Mucosa of stomach (tissue), 1 donor: Measurements from ENCODE around the gene UNC79.

Experiments
- H3K27me3 ChIP-seq: one replicate; pipeline ENCODE4 v1.7.0; 2013; ENCODE audit warnings: mild to moderate bottlenecking, low read length; ENCODE audit not compliant: control insufficient read depth, insufficient read depth
- H3K36me3 ChIP-seq: one replicate; pipeline ENCODE4 v1.7.0; 2013; ENCODE audit warnings: low read length; ENCODE audit not compliant: control insufficient read depth, insufficient read depth
- H3K4me1 ChIP-seq: one replicate; pipeline ENCODE4 v1.7.0; 2013; ENCODE audit warnings: mild to moderate bottlenecking, low read length; ENCODE audit not compliant: control insufficient read depth, insufficient read depth
- H3K4me3 ChIP-seq: one replicate; pipeline ENCODE4 v1.7.0; 2013; ENCODE audit warnings: low read length
- H3K9ac ChIP-seq: one replicate; pipeline ENCODE4 v1.7.0; 2013; ENCODE audit warnings: mild to moderate bottlenecking, low read length, moderate library complexity
- H3K9me3 ChIP-seq: one replicate; pipeline ENCODE4 v1.7.0; 2013; ENCODE audit warnings: mild to moderate bottlenecking, low read length, moderate library complexity; ENCODE audit not compliant: control insufficient read depth
- donor health status: Pancreatic carcinoma.

UNC79 gene

DNA sequence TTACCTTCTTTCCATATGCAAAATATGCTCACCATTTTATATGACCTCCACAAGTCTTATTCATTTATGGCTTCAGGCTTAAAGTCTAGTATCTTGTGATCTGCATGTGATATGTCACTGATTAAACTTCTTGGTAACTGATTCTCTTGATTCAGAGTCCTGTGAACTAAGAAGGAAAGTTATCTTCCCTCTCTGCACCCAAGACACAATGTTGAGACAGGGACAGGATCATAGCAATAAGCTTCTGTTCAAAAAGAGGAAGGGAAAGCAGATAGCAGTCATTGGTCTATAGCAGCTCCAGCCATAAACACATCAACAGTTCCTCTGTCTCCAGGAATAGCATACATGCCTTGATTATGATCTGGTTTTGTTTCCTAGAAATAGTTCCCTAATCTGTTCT is 103.1 kb downstream of the UNC79 start:
- H3K36me3 ChIP-seq, result no peaks in the 10 kb centered on the region
- no peak overlapping the region for H3K4me3 ChIP-seq
- no peaks in the 10 kb centered on the region for H3K4me1 ChIP-seq
- H3K9ac ChIP-seq, result no peak overlapping the region
- H3K27me3 ChIP-seq, result no peaks in the 10 kb centered on the region
- H3K9me3 ChIP-seq, result no peaks in the 10 kb centered on the region

DNA sequence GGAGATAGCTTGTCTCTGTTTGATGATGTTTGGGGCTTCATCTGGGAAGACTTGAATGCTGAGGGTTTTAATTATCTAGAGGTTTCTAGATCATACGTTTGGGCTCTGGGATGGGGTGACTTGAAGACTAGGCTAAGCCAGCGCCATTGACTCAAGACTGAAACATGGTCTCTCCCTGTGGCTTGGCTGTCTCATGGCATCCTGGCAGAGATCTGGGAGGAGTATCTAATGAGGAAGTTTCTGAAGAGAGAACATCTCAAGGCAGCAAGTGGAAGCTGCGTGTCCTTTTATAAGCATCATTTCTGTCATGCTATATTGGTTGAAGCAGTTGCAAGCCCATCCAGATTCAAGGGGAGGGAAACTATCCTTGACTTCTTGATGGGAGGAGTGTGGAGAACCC is 104.8 kb downstream of the UNC79 start:
- no peak overlapping the region for H3K9ac ChIP-seq
- no peak overlapping the region for H3K4me3 ChIP-seq
- H3K9me3 ChIP-seq, result no peaks in the 10 kb centered on the region
- H3K4me1 ChIP-seq, result no peaks in the 10 kb centered on the region
- no peaks in the 10 kb centered on the region for H3K27me3 ChIP-seq
- H3K36me3 ChIP-seq, result no peaks in the 10 kb centered on the region

DNA sequence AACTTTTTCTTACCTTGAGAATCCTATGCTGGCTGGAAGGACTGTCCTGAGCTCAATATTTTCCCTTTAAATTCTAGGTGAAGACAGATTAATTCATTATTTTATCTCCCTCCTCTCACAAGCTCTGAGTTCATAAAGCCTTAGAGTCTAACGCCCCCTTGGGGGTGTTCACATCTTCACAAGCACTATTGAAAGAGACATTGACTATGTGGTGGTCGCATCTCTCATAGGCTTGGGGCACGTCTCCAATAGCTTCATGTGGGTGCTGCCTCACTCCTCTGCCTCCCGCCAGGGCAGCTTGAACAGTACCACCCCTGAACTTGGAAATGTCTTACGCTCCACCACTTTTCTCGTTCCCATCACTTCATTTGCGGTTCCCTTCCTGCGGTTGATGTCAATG is 106.2 kb downstream of the UNC79 start:
- Histone ChIP-seq H3K27me3 (no peaks in the 10 kb centered on the region), H3K36me3 (no peaks in the 10 kb centered on the region), H3K9ac (no peak overlapping the region), H3K4me3 (no peak overlapping the region), H3K9me3 (no peaks in the 10 kb centered on the region), H3K4me1 (no peaks in the 10 kb centered on the region)

DNA sequence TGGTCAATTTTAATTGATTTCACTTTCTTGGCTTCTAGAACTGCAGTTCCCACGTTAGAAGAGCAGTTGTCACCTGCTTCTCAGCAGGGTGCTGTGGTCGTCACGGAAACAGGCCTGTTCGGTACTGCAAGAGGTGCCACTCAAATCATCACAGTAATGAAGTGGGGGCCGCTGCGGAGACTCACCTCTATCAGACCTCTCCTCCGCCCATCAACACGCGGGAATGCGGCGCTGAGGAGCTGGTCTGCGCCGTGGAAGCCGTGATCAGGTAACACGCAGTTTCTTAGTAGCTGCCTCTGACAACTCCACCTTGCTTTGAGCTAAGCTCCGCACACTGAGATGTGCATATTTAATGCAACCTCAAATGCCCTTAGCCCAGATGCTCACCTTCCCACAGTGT is 107.2 kb downstream of the UNC79 start:
- H3K4me3 ChIP-seq, result no peak overlapping the region
- no peaks in the 10 kb centered on the region for H3K9me3 ChIP-seq
- no peaks in the 10 kb centered on the region for H3K36me3 ChIP-seq
- H3K27me3 ChIP-seq, result no peaks in the 10 kb centered on the region
- H3K9ac ChIP-seq, result no peak overlapping the region
- no peaks in the 10 kb centered on the region for H3K4me1 ChIP-seq

DNA sequence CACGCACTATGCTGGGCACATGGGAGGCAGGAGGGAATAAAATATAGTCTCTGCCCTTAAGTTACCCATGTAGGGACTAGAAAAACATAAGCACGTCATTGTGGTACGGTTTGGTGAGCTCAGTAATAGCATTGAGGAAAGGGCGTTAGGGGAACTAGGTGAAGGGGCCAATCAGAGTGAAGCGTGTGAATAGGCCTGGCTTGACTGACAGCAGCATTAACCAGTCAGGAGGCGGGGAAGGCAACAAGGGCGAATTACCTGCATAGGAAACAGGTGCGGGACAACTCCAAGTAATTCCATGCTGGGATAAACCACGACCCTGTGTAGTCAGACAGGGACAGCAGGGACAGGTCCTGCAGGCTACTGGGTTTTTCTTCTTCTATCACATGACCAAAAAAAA is 107.7 kb downstream of the UNC79 start:
- no peak overlapping the region for H3K4me3 ChIP-seq
- no peak overlapping the region for H3K9ac ChIP-seq
- no peaks in the 10 kb centered on the region for H3K27me3 ChIP-seq
- no peaks in the 10 kb centered on the region for H3K4me1 ChIP-seq
- no peaks in the 10 kb centered on the region for H3K36me3 ChIP-seq
- H3K9me3 ChIP-seq, result no peaks in the 10 kb centered on the region

GRCh38 chr14:93540235-93540634 is 109.5 kb downstream of the UNC79 start:
- Histone ChIP-seq H3K27me3 (no peaks in the 10 kb centered on the region), H3K9ac (no peak overlapping the region), H3K4me3 (no peak overlapping the region), H3K4me1 (no peaks in the 10 kb centered on the region), H3K36me3 (no peaks in the 10 kb centered on the region), H3K9me3 (no peaks in the 10 kb centered on the region)

GRCh38 chr14:93543766-93544165 is 113.0 kb downstream of the UNC79 start:
- Histone ChIP-seq H3K9me3 (no peaks in the 10 kb centered on the region), H3K4me1 (no peaks in the 10 kb centered on the region)

GRCh38 chr14:93544212-93544611 is 113.5 kb downstream of the UNC79 start:
- Histone ChIP-seq H3K4me3 (no peak overlapping the region), H3K9ac (no peak overlapping the region), H3K36me3 (no peaks in the 10 kb centered on the region), H3K9me3 (no peaks in the 10 kb centered on the region), H3K4me1 (no peaks in the 10 kb centered on the region), H3K27me3 (no peaks in the 10 kb centered on the region)

More at GRCh38 chr14:93543766-93544165, 113.0 kb downstream of the UNC79 start:
- no peak overlapping the region for H3K9ac ChIP-seq
- no peaks in the 10 kb centered on the region for H3K36me3 ChIP-seq
- H3K27me3 ChIP-seq, result no peaks in the 10 kb centered on the region
- H3K4me3 ChIP-seq, result no peak overlapping the region

- H3K36me3 ChIP-seq, result no peaks in the 10 kb centered on the region
- H3K27me3 ChIP-seq, result no peaks in the 10 kb centered on the region
Measured at GRCh38 chr14:93546642-93547041, 115.9 kb downstream of the UNC79 start.

DNA sequence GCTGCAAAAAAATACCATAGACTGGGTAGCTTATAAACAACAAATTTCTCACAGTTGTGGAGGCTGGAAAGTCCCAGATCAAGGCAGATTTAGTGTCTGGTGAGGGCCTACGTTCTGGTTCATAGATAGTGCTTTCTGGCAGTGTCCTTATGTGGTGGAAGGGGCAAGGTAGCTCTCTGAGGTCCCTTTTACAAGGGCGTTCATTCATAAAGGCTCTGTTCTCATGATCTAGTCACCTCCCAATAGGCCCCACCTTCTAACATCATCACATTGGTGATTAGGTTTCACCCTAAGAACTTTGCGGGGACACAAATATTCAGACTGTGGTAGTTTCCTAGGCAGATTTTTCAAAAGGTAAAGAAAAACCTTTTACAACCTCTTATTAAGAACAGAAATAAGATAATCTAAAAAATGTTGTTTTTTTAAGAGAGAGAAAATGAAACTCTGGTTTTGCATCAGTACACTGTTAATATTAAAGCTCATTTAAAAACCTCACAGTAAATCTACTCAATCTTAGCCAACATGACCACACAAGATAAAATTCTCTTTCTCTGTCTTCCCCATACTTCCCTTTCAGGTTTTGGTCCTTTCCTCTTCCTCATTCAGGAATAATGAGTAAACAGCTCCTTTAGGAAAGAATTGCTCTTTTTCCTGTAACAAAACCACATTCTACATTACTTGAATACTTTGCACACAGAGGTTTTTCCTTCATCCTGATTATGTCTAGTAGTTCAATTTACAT is 117.5 kb downstream of the UNC79 start:
- no peaks in the 10 kb centered on the region for H3K9me3 ChIP-seq
- no peaks in the 10 kb centered on the region for H3K36me3 ChIP-seq
- no peak overlapping the region for H3K4me3 ChIP-seq

More at GRCh38 chr14:93546642-93547041, 115.9 kb downstream of the UNC79 start:
- Histone ChIP-seq H3K9ac (no peak overlapping the region), H3K9me3 (no peaks in the 10 kb centered on the region), H3K4me1 (no peaks in the 10 kb centered on the region), H3K4me3 (no peak overlapping the region)

DNA sequence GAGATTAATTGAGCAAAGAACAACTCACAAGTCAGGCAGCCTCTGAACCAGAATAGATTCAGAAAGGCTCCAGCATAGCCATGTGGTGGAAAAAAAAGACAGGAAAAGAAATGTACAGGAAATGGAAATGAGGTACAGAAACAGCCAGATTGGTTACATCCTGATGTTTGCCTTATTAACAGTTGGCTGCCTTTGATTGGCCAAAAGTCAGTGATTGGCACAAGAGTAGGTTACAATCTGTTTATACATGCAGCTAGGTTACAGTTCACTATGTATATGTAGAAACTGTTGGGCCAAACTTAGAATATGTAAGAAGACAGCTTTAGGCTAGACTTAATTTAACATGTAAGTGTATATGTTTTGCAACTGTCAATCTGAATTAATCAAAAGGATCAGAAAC is 118.9 kb downstream of the UNC79 start:
- no peaks in the 10 kb centered on the region for H3K36me3 ChIP-seq
- H3K4me1 ChIP-seq, result no peaks in the 10 kb centered on the region
- no peaks in the 10 kb centered on the region for H3K27me3 ChIP-seq
- no peak overlapping the region for H3K9ac ChIP-seq
- H3K4me3 ChIP-seq, result no peak overlapping the region
- H3K9me3 ChIP-seq, result no peaks in the 10 kb centered on the region

More for the DNA sequence above, 117.5 kb downstream of the UNC79 start:
- no peak overlapping the region for H3K9ac ChIP-seq
- H3K27me3 ChIP-seq, result no peaks in the 10 kb centered on the region
- H3K4me1 ChIP-seq, result no peaks in the 10 kb centered on the region

DNA sequence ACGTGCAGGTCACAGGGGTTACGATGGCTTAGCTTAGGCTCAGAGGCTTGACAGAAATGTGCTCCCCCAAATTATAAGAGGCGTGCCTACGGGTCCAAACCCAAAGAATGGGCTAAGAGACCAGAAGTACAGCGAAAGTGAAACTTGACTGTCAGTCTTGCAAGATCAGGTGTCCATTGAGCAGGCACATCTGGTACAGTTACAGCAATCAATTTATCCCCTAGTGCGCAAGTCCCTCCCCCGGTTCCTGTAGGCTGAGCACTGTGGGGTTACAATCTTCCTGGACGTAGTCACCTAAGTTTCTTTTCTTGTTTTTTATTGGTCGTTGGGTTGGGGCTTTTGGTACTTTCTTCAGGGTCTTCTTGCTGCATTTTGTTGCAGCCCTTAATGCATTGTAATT is 134.2 kb downstream of the UNC79 start:
- Histone ChIP-seq H3K4me3 (no peak overlapping the region), H3K9me3 (no peaks in the 10 kb centered on the region), H3K27me3 (no peaks in the 10 kb centered on the region), H3K36me3 (no peaks in the 10 kb centered on the region), H3K9ac (no peak overlapping the region), H3K4me1 (no peaks in the 10 kb centered on the region)
